Measurements from ENCODE around the gene MRPS27.
"Not testable (repeated sequence)": the region's sequence is repeated elsewhere in the genome, so short reads cannot be mapped to it uniquely, and the experiment has no call there.

MRPS27 gene

GRCh38 chr5:72182686-72183085, 137.4 kb downstream of the MRPS27 start:
- no peak for TF ChIP-seq ZFX (IDR thresholded peaks at IDR 0.05; ENCODE audit: borderline replicate concordance)
- TF ChIP-seq, protein P1, sequence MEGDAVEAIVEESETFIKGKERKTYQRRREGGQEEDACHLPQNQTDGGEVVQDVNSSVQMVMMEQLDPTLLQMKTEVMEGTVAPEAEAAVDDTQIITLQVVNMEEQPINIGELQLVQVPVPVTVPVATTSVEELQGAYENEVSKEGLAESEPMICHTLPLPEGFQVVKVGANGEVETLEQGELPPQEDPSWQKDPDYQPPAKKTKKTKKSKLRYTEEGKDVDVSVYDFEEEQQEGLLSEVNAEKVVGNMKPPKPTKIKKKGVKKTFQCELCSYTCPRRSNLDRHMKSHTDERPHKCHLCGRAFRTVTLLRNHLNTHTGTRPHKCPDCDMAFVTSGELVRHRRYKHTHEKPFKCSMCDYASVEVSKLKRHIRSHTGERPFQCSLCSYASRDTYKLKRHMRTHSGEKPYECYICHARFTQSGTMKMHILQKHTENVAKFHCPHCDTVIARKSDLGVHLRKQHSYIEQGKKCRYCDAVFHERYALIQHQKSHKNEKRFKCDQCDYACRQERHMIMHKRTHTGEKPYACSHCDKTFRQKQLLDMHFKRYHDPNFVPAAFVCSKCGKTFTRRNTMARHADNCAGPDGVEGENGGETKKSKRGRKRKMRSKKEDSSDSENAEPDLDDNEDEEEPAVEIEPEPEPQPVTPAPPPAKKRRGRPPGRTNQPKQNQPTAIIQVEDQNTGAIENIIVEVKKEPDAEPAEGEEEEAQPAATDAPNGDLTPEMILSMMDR (IDR thresholded peaks at IDR 0.05), result no peak
- no peak overlapping the region for H3K27ac ChIP-seq

- no peak overlapping the region for H3K27ac ChIP-seq
- TF ChIP-seq, protein P1 (IDR thresholded peaks at IDR 0.05), result no peak
- TF ChIP-seq ZFX (IDR thresholded peaks at IDR 0.05; ENCODE audit: borderline replicate concordance), result no peak
These were observed 139.1 kb downstream of the MRPS27 start for GRCh38 chr5:72180925-72181324.

DNA sequence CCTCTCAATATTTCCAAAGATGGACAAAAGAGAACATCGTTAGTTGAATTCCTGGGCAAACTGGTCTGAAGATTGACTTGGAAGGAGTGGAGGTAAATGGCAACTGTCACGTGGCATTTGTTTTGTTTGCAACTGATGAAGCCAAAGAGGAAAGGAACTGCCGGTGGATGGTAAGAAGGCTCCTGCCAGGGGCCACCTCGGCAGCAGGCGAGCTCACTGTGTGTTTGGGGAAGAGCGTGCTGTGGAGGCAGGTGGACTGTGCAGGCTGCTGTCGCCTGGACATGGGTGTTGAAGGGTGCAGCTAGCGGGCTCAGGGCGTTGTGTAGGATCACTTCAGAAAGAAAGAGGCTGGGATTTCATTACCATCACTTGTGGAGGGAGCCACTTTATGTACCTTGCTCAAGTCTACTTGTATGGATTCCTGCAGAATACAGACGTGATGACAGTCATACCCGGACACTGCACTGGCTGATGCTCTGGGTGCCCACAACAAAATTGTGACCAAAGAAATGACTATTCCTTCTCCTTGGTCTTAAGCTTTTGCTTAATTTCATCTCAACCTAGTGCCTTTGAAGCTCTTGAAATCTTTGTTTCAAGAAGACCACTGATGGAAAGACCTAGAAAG, 140.1 kb downstream of the MRPS27 start:
- no peak overlapping the region for H3K27ac ChIP-seq
- no peak for TF ChIP-seq ZFX (IDR thresholded peaks at IDR 0.05; ENCODE audit: borderline replicate concordance)
- TF ChIP-seq, protein P1 (IDR thresholded peaks at IDR 0.05), result no peak

GRCh38 chr5:72179028-72179815, 140.8 kb downstream of the MRPS27 start:
- no peak overlapping the region for H3K27ac ChIP-seq

GRCh38 chr5:72177538-72177937, 142.5 kb downstream of the MRPS27 start:
- no peak overlapping the region for H3K27ac ChIP-seq
- TF ChIP-seq ZFX (IDR thresholded peaks at IDR 0.05; ENCODE audit: borderline replicate concordance), result no peak
- TF ChIP-seq, protein P1 (IDR thresholded peaks at IDR 0.05), result no peak

More at GRCh38 chr5:72179028-72179815, 140.8 kb downstream of the MRPS27 start:
- TF ChIP-seq, protein P1 (IDR thresholded peaks at IDR 0.05), result no peak
- TF ChIP-seq ZFX (IDR thresholded peaks at IDR 0.05; ENCODE audit: borderline replicate concordance), result no peak

- no peak overlapping the region for H3K27ac ChIP-seq
- no peak for TF ChIP-seq ZFX (IDR thresholded peaks at IDR 0.05; ENCODE audit: borderline replicate concordance)
- TF ChIP-seq, protein P1 (IDR thresholded peaks at IDR 0.05), result no peak
These were observed 147.3 kb downstream of the MRPS27 start for GRCh38 chr5:72172786-72173185.

DNA sequence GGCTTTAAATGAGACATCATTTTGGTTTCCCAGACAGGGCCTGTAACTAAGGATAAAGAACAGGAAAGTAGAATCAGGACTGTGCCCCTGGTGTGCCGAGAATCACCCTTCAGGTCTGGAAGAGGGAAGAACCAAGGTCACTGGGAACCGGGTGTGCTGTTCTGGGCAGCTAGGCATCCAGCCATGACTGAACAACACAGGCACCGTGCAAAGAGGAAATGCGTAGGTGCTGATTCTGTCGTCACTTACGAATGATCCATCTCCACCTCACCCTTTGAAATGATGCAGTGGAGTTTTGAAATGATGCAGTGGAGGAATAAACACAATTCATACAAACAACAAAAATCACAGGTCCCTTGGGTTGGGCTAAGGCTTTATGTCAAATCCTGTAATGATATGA, 148.4 kb downstream of the MRPS27 start:
- no peak overlapping the region for H3K27ac ChIP-seq
- TF ChIP-seq ZFX (IDR thresholded peaks at IDR 0.05; ENCODE audit: borderline replicate concordance), result no peak
- TF ChIP-seq, protein P1 (IDR thresholded peaks at IDR 0.05), result no peak

GRCh38 chr5:72171181-72171580, 148.9 kb downstream of the MRPS27 start:
- H3K27ac ChIP-seq, result not testable (repeated sequence)

Measured in 22Rv1 (cell line).